HG02763 (cell line): ENCODE data around the gene ATP6V0C.
A peak's percentile ranks its signal among the peaks of the same experiment; 100 is the strongest.
"Not testable (repeated sequence)": the region's sequence is repeated elsewhere in the genome, so short reads cannot be mapped to it uniquely, and the experiment has no call there.

Experiments used
- ATAC-seq: cut with Tn5 transposase; IDR thresholded peaks from one replicate; pipeline ENCODE4 v1.9.1; 2021; ENCODE audit warnings: mild to moderate bottlenecking, moderate library complexity; ENCODE audit not compliant: unreplicated experiment

ATP6V0C gene

DNA sequence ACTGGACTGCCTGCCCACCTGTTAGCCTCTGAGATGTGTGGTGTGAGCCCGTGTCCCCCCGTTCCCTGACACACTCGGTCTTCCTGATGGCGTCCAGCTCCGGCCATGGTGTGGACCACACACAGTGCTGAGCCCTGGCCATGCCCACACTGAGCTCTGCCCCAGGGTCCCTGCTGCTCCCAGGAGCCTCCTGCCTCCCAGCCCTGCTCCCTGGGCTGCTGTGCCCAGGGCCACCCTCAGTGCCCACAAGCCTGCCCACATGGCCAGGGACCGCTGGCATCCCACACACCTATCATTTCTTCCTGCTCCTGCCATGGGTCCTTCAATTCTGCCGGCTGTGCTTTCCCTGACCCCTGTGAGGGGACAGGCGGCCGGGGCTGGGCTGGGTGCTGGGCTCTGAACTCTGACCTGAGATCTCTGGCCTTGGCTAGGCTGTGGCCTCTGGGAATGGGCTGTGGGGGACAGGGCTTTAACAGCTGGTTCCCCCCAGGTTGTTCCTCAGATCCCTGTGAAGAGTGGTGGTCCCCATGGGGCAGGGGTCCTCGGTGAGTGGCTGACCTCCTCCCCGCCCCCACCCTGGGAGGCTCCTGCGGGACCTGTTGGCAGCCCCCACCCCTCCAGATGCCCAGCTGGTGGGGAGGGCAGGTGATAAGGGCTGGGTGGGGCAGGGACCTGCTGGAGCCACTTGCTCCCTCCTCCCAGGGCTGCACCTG lies 13.5 kb downstream of the ATP6V0C start:
- ATAC-seq: no peak

DNA sequence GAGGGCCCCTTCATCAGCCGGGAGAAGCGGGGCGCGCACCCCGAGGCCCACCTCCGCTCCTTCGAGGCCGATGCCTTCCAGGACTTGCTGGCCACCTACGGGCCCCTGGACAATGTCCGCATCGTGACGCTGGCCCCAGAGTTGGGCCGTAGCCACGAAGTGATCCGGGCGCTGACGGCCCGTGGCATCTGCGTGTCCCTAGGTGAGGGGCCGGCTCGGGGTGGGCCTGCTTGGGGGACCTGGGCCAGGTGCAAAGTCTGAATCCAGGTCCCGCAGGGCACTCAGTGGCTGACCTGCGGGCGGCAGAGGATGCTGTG lies 14.0 kb downstream of the ATP6V0C start:
- no peak for ATAC-seq

DNA sequence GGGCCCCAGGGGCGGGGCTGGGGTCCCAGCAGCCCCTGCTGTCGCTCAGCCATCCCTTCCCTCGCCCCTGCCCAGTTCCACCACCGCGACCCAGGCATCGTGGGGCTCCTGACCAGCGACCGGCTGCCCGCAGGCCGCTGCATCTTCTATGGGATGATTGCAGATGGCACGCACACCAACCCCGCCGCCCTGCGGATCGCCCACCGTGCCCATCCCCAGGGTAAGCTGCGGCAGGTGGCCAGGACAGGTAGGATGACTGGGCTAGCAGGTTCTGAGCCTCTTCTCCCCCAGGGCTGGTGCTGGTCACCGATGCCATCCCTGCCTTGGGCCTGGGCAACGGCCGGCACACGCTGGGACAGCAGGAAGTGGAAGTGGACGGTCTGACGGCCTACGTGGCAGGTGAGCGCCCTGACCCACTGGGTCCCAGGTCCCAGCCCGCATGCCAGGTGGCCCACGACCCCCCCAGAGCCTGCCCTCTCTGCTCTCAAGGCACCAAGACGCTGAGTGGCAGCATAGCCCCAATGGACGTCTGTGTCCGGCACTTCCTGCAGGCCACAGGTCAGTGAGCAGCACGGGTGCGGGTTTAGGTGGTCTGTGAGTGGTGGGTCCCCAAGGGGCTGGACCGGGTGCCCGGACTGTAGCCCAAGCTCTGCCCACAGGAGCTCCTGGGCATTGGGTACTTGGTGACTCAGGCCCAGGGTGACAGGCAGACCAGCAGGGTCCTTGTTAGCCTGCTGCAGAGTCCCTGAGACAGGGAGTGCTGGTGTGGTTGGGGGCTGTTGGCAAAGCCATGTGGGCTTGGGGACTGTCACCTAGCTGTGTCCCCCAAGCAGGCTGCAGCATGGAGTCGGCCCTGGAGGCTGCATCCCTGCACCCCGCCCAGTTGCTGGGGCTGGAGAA lies 14.7 kb downstream of the ATP6V0C start:
- ATAC-seq: no peak

DNA sequence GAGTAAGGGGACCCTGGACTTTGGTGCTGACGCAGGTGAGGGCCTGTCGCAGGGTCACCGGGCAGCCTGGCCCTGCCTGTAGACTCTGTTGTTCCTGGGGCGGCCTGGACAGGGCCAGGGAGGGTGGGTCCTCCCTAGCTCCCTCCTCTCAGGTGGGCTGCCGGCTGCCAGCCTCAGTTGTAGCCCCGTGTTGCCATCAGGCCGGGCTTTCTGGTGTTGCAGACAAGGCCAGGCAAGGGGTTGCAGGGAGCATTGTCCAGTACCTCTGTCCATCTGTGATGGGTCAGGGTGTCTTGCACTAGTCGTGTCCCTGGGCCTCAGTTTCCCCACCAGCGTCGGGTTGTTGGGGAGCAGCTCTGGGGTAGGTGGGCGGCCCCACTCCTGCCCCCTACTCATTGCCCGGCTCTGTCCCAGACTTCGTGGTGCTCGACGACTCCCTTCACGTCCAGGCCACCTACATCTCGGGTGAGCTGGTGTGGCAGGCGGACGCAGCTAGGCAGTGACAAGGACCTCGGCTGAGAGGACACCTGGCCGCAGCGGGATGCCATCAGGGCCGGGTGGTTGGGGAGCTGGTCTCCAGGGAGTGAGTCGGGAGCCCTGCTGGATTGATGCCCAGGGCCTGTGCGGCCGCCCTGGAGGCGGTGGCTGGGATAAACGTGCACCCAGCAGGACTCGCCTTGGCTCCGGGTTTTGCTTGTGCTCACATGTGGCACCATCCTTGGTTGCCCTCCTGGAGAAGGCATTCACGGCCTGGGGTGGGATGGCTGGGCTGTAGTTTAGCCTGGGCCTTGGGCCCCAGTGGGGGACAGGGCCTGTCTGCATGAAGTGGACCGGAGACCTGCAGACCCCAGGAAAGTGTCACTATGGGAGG lies 15.5 kb downstream of the ATP6V0C start:
- no peak for ATAC-seq

DNA sequence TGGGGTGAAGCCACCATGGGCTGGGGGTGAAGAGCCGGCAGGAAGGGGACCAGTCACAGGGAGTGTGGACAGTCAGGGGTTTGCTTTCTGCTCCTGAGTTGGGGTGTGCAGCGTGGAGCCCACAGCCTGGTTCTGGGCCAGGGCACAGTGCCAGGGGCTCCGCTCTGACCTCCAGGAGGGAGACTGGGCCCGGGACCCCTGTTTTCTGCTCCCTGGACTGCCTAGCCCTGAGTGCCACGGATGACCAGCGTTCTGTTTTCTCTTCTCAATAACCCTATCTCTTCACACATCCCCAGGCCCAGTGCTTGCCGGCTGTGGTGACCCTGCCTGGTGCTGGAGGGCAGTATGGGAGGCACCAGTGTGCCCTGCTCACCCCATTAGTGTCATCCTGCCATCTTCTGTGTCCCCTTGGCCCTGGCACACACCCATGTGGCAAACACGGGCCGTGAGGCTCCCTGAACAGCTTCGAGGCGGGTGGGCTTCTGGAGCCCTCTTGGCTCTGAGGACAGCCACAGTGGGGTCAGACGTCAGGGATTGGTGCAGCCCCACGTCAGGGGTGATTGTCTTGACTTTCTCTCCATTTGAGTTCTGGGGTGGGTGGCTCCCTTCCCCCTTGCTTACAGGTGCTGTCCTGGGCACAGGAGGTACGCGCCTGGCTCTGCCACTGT lies 16.3 kb downstream of the ATP6V0C start:
- no peak for ATAC-seq

DNA sequence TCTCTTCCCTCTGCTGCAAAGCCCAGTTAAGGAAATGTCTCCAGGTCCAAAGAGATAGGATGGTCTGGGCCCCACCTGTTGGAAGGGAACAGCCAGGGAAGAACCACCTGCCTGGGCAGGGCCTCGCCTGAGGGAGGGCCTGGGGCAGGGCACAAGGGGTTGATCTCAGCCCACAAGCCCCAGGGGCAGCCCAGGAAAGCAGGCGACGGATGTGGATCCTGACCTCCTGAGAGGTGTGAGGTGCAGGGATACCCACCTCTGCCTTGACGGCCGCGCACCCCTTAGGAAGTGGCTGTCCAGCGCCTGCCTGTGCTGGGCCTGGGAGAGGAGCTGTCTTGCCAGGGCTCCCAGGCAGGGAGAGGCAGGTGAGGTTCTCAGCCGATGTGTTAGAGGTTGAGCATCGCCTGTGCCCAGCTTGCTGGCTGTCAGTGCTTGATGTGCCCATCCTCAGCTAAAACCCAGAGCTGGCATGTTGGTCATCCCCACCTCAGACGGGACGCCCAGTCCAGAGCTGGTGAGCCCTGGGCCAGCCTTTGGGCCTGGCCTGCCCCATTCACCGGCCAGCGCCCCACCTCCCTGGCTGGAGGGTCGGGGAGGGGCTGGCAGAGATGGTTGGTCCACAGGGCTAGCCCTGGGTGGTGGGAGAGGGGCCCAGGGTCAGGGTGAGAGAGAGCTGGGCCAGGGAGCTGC lies 17.0 kb downstream of the ATP6V0C start:
- no peak for ATAC-seq

DNA sequence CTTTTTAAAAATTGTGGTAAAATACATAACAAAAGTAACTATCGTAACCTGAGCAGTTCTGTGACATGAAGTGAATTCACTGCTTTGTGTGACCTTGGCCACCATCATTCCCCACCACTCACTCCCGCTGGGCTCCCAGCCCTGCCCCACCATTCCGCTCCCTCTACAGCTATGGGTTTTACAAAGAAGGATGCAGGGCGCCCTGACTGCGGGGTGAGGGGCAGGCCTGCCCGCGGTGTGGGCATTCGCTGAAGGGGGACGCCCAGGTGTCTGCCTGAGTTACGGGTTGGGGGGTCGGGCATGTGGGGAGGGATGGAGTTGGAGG lies 17.6 kb downstream of the ATP6V0C start, which contains the start of gene CEMP1:
TSS of gene CEMP1 (minus strand) at position 38 of the 325 bp plus-strand sequence. CDS start 335 bp downstream, outside the sequence.
- ATAC-seq: no peak

DNA sequence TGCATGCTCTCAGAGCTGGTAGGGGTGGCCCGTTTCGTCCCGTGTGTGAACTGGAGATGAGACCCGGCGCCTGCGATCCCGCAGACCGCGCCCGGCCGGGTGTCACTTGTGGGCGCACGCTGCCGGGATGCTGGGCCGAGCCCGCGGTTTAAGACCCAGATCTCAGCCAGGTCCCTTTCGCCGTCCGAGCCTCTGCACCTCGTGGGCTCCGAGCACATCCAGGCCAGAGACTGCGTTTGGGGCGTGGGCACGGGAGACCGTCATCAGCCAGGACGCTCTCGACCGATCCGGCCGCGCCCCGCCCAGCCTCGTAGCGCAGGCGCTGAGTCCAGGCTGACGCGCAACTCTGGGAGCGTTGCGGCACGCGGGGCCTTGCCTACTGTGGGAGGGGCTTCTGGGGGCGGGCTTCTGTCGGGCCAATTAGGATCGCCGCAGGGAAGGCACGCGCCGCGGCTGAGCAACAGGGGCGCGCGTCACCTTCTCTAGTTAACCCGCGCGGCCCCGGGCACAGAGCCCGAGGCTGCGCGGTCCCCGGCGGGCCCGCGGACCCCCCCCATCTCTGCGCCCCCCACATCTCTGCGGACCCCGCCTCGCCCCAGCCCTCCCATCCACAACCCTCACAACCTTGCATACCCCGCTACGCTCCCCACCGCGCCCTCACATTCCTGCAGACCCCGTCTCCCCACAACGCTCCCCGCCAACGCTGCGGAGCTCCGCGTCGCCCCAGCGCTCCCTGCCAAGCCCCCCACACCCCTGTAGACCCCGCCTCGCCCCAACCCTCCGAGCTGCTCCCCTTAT lies 18.1 kb downstream of the ATP6V0C start:
- peak; percentile 81 for ATAC-seq

DNA sequence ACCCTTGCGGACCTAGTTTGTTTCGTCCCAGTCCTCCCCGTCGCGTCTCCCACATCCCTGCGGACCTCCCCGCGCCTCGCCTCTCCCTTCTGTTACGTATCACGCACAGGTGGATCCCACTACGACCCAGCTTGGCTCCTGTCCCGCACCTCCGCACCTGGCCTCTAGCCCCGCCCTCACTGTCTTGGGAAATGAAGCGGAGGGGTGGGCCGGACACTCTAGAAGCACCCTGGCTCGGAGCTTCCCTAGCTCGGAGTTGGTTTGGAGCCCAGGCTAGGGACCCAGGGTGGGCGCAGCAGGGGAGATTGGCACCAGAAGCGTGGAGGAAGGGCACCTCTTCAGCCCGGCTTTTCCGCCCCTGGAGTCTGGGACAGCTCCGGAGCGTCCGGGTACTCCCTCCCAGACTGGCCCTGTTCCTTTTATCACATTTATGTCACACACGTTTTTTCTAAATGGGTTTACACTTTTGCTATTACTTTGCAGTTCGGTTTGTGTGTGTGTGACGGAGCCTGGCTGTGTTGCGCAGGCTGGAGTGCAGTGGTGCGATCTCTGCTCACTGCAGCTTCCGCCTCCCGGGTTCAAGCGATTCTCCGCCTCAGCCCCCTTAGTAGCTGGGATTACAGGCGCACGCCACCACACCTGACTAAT lies 18.9 kb downstream of the ATP6V0C start:
- no peak for ATAC-seq

DNA sequence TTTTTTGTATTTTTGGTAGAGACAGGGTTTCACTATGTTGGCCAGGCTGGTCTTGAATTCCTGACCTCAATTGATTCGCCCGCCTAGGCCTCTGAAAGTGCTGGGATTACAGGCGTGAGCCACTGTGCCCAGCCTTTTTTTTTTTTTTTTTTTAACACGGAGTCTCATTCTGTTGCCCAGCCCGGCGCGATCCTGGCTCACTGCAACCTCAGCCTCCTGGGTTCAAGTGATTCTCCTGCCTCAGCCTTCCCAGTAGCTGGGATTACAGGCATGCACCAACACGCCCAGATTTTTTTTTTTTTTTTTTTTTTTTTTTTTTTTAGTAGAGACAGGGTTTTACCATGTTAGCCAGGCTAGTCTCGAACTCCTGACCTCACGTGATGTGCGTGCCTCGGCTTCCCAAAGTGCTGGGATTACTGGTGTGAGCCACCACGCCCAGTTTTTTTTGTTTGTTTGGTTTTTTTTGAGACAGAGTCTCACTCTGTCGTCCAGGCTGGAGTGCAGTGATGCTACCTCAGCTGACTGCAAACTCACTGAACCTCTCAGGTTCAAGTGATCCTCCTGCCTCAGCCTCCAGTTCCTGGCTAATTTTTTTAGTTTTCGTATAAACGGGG lies 19.5 kb downstream of the ATP6V0C start:
- not testable (repeated sequence) for ATAC-seq

DNA sequence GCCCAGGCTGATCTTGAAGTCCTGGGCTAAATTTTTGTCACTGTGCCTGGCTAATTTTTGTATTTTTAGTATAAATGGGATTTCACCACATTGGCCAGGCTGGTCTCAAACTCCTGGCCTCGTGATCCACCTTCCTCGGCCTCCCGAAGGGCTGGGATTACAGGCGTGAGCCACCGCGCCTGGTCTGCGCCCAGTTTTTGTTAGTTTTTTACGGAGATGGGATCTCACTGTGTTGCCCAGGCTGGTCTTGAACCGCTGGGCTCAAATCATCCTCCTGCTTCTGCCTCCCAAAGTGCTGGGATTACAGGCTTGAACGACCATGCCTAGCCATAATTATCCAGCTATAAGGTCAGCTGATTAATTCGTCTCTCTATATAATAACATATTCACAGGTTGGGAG lies 20.2 kb downstream of the ATP6V0C start:
- ATAC-seq: no peak

DNA sequence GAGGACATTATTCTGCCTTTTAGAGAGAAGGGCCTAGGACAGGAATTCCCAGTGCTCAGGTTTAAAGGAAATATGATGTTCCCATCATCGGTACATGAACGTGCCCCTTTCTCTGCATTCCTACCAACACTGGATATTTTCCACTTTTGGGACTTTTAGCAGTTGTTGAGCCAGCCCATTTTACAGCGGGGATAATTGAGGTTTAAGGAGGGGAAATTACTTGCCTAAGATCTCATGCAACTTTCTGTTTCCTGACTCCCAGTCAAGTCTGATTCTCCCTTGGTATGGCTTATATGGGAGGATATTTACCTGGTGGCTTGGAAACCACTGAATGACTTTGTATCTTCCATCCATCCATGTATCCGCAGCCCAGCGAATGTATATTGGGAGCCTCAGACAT lies 20.6 kb downstream of the ATP6V0C start:
- ATAC-seq: not testable (repeated sequence)

DNA sequence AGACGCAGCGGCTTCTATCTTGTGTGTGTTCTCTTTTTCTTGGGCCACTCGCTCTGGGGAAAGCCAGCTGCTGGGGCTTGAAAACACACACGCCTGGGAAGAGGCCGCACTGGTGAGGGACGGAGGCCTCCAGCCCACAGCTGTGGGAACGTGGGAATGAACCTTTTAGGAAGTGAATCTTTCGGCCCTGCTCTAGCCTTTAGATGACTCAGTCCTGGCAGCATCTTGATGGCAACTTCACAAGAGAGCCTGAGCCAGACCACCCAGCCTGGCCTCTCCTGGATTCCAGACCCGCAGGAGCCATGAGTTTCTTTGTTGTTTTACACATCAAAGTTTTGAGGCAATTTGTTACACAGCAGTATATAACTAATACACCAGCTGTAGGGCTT lies 21.9 kb downstream of the ATP6V0C start:
- no peak for ATAC-seq

DNA sequence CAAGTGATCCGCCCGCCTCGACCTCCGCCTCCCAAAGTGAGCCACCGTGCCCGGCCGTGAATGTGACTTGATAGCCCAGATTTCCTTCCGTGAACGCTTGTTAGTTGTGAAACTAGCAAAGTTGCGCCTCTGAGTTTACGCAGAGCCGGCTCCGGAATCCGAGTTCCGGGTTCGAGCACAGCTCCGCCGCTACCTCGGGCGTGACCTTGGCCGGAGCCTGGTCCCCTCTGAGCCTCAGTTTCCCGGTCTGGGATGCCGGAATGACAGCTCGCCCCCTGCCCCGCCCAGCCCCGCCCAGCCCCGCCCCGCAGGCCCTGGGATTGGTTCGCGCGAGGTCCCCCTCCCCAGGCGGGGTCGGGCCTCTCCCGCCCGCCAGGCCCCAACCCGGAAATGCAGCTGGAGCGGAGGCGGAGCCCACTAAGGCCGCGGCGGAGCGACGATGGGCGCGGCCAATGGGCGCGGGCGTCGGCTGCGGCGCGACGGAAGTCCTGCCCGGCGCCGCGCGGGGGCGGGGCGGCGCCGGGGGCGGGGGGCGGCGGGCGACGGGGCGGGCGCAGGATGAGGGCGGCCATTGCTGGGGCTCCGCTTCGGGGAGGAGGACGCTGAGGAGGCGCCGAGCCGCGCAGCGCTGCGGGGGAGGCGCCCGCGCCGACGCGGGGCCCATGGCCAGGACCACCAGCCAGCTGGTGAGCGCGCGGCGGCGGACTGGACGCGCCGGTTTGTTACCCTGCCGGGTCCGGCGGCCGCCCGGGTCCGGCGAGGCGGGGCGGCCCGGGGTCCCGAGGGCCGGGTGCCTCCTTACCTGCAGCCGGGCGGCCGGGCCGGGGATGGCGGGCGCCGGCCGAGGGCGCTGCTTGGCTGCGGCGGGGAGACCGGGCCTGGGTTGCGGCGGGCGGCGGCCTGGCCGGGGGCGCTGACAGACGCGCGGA lies 24.0 kb downstream of the ATP6V0C start, which contains the start of gene PDPK1:
TSS of gene PDPK1 (plus strand) at position 571 of the 929 bp plus-strand sequence. CDS start at position 663, 92 bp downstream.
- ATAC-seq: peak; percentile 90

DNA sequence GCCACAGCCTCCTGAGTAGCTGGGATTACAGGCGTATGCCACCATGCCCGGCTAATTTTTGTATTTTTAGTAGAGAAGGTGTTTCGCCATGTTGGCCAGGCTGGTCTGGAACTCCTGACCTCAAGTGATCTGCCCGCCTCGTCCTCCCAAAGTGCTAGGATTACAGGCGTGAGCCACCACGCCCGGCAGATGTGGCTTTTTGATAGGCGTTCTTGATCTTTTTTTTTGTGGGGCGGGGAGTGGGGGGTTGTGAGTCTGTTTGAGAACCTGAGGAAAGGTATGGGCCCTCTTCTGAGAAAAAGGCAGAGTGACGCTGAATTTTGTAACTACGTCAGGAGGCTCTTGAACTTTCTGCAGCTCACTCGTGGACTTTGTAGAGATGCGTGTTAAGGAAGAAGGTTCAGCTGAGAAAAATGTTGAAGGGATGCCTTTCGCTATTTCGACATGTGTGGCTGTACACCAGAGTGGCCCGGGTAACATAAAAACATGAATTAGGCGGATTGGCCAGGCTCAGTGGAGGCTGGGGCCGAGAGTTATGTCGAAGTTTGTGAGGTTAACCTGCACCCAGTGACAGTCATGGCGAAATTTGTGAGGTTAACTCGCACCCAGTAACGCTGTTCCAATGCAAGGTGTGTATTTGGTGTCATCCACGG lies 25.6 kb downstream of the ATP6V0C start:
- ATAC-seq: not testable (repeated sequence)

DNA sequence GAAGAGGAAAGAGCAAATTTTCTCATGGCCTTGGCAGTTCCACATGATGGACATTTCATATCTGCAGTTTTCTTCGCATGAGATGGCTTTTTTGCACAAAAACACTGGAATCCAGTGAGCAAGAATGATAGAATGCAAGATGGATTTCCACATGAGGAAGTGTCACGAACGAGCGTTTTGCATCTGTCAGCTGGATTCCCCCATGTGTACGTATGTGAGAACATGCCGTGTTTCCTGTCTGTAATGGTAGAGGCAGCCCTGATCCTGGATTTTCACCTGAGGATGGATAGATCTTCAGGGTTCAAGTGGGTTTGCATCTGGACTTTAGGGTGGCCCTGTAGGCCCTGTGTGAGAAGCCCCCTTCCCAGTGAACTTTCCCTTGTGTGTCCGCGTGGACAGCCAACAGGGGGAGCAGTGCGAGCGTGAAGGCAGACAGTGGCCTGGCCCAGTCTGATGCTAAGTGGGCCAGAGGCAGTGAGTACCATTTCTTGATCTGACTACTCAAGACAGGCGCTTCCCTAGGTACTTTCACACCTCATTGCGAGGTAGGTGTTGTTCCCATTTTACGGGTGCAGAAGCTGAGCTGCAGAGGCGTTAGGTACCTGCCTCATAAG lies 26.2 kb downstream of the ATP6V0C start:
- ATAC-seq: not testable (repeated sequence)
